NCI-H748 treated with DMSO at 0.1 percent for 48 hours (cell line): Measurements from ENCODE around the gene PDPK1.

Experiments used
- DNase-seq: peaks from one replicate; lab custom pipeline; 2025; lab: John Stamatoyannopoulos, UW

The PDPK1 gene

DNA sequence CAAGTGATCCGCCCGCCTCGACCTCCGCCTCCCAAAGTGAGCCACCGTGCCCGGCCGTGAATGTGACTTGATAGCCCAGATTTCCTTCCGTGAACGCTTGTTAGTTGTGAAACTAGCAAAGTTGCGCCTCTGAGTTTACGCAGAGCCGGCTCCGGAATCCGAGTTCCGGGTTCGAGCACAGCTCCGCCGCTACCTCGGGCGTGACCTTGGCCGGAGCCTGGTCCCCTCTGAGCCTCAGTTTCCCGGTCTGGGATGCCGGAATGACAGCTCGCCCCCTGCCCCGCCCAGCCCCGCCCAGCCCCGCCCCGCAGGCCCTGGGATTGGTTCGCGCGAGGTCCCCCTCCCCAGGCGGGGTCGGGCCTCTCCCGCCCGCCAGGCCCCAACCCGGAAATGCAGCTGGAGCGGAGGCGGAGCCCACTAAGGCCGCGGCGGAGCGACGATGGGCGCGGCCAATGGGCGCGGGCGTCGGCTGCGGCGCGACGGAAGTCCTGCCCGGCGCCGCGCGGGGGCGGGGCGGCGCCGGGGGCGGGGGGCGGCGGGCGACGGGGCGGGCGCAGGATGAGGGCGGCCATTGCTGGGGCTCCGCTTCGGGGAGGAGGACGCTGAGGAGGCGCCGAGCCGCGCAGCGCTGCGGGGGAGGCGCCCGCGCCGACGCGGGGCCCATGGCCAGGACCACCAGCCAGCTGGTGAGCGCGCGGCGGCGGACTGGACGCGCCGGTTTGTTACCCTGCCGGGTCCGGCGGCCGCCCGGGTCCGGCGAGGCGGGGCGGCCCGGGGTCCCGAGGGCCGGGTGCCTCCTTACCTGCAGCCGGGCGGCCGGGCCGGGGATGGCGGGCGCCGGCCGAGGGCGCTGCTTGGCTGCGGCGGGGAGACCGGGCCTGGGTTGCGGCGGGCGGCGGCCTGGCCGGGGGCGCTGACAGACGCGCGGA, at the start of gene PDPK1:
Gene PDPK1, plus strand, starts transcription at position 571 of the 929 bp plus-strand sequence. Its CDS starts 92 bp downstream, at position 663.
- DNase-seq: peak; percentile 68

DNA sequence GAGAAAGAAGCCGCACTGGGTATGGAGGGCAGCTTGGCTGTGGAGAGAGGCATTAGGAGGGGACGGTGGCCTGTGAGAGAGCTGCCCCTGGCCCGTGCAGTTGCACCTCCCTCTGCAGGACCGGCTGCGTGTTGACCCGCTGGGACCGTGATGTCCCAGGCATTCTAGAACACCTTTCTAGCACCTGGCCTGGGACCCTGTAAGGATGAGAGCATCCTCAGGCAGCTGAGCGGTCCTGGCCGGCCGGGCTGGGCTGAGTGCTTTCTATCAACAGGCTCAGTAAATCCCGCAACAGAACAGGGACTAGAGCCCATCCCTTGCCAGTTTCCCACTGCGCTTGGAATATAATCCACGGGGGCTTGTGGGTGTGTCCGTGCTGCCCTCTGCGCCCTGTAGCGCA, 48.2 kb upstream of the PDPK1 start:
- no peak for DNase-seq

- no peak for DNase-seq
Measured at GRCh38 chr16:2490190-2491105, 47.4 kb upstream of the PDPK1 start.

- DNase-seq: no peak
Measured at GRCh38 chr16:2492292-2492691, 45.5 kb upstream of the PDPK1 start.

DNA sequence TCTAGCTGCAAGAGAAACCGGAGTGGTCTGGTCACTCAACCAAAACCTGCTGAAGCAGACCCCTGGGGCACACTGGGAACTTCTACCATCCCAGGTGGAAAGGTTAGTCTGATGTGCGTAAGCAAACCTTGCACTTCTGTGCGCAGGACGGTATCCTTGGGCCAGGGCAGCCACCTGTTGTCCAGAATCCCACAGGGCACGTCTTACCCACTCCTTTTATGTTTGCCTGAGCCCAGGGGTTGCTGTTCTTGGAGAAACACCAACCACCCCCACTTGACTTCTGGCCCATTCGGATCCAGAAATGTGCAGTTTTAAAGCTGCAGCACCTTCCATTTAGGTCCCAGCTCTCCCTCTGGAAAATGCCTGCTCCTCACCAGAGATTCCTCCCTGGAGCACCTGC, 44.2 kb upstream of the PDPK1 start:
- DNase-seq: no peak

GRCh38 chr16:2494616-2495015, 43.2 kb upstream of the PDPK1 start:
- no peak for DNase-seq

- no peak for DNase-seq
Measured at GRCh38 chr16:2495041-2495440, 42.8 kb upstream of the PDPK1 start.

GRCh38 chr16:2496223-2497115, 41.4 kb upstream of the PDPK1 start:
- no peak for DNase-seq

DNA sequence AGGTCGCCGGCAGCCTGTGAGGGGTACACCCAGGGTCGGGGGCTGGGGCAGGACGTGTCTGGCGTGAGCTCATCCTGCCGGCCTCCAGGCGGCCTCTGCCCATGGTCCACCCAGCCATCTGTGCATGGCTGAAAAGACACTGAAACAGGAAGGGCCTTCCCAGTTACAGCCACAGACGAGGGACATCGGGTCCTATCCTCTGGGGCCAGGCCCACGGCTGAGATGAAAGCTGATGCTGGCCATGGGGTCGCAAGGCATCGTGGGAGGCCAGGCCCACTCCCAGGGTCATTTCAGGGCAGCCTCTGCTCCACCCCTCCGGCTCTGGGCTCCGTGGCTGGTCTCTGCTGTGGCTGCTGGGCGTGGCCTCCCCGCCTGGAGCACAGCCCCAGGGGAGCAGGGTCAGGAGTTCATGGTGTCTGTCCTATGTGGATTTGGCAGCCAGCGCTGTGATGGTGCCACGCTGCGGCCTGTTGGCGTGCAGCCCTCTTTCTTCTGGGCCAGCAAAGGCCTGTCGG, 40.6 kb upstream of the PDPK1 start:
- DNase-seq: no peak

GRCh38 chr16:2497695-2498484, 39.9 kb upstream of the PDPK1 start:
- no peak for DNase-seq

GRCh38 chr16:2498531-2499253, 39.1 kb upstream of the PDPK1 start:
- DNase-seq: no peak

DNA sequence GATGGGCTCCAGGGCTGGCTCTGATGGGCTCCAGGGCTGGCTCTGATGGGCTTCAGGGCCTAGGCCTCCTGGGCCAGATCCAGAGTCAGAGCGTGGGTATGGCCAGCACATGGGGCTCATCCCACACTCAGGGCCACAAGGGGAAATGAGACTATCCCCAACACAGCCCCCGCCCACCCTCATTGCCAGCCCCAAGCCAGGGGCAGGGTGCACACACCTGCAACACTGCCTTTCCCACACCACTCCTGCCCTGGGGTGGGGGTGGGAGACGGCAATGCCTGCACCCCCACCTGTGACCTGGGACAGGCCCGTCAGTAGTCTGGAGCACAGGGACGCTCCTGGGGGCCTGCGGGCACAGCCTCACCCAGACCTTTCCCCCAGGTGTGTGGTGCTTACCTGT, 38.4 kb upstream of the PDPK1 start:
- no peak for DNase-seq

GRCh38 chr16:2499890-2500429, 37.9 kb upstream of the PDPK1 start:
- no peak for DNase-seq

- no peak for DNase-seq
Measured at GRCh38 chr16:2500430-2500917, 37.3 kb upstream of the PDPK1 start.

- peak; percentile 3 for DNase-seq
Measured at GRCh38 chr16:2500918-2501750, 36.7 kb upstream of the PDPK1 start.

DNA sequence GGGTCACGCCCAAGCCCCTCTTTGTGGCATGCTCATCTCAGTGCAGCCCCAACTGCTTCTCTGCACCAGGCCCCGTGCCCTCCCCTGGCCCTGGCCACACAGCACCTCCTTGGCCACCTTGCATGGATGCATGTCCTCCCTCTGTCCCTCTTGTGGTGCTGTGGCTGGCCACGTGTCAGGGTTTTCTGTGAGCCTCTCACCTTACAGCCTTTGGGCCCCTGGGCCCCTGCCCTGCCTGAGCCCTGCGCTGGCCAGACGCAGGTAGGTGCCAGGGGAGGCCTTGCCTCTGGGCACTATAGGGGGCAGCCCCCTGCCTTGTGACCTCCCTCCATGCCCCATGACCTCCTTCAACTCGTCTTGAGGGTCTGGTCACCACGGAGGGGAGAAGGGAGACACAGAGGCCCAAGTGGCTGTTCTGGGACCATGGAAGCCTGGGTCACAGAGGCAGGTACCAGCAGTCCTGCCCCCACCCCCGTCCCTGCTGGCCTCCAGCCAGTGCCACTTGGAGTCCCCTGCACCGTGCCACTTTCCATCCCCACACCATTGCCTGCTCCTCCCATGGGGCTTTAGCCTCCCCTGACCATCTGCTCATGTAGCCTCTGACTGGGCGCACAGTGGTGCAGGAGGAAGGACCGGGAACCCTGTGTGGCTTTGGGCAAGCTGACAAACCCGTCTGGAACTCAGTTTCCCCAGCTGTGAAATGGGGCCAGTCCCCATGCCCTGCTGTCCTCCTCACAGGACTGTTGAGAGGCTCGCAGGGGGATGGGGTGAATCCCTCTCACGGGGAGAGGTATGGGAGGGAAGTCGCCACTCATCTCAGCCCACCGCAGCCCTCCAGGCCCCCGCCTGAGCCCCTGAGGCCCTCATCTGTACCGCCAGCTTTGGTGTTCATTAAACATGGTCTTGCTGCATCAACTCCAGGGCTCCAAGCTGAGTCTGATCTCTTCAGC, 35.6 kb upstream of the PDPK1 start:
- no peak for DNase-seq

- DNase-seq: no peak
Measured at GRCh38 chr16:2505695-2506094, 32.1 kb upstream of the PDPK1 start.
